Cortex of kidney (tissue), 1 donor: ENCODE measurements around the gene TCF7L2.

ENCODE experiments used
- DNase-seq: peaks from one replicate; lab custom pipeline; 2025; lab: John Stamatoyannopoulos, UW

The TCF7L2 gene

GRCh38 chr10:113148901-113149300 lies 198.9 kb downstream of the TCF7L2 start:
- no peak for DNase-seq

GRCh38 chr10:113149626-113150025 lies 199.6 kb downstream of the TCF7L2 start:
- DNase-seq: no peak

GRCh38 chr10:113151190-113151666 lies 201.2 kb downstream of the TCF7L2 start:
- DNase-seq: no peak

GRCh38 chr10:113153493-113154102 lies 203.6 kb downstream of the TCF7L2 start:
- DNase-seq: no peak

GRCh38 chr10:113157441-113157840 lies 207.4 kb downstream of the TCF7L2 start:
- DNase-seq: no peak

- no peak for DNase-seq
These were observed 208.1 kb downstream of the TCF7L2 start for GRCh38 chr10:113158183-113158582.

GRCh38 chr10:113159563-113159962 lies 209.5 kb downstream of the TCF7L2 start:
- no peak for DNase-seq

GRCh38 chr10:113160641-113161040 lies 210.6 kb downstream of the TCF7L2 start:
- no peak for DNase-seq

GRCh38 chr10:113161066-113161465 lies 211.0 kb downstream of the TCF7L2 start:
- DNase-seq: no peak

GRCh38 chr10:113162960-113163359 lies 212.9 kb downstream of the TCF7L2 start:
- no peak for DNase-seq

GRCh38 chr10:113165673-113166072 lies 215.6 kb downstream of the TCF7L2 start:
- no peak for DNase-seq

GRCh38 chr10:113167702-113168101 lies 217.7 kb downstream of the TCF7L2 start:
- no peak for DNase-seq

GRCh38 chr10:113168584-113168983 lies 218.5 kb downstream of the TCF7L2 start:
- DNase-seq: no peak

GRCh38 chr10:113169111-113169510 lies 219.1 kb downstream of the TCF7L2 start:
- DNase-seq: no peak

- no peak for DNase-seq
These were observed 219.9 kb downstream of the TCF7L2 start for GRCh38 chr10:113169853-113170460.

- no peak for DNase-seq
These were observed 221.6 kb downstream of the TCF7L2 start for GRCh38 chr10:113171662-113172061.

- no peak for DNase-seq
These were observed 225.1 kb downstream of the TCF7L2 start for GRCh38 chr10:113175176-113175575.

- DNase-seq: no peak
These were observed 226.0 kb downstream of the TCF7L2 start for GRCh38 chr10:113175756-113176651.

GRCh38 chr10:113176652-113177155 lies 226.7 kb downstream of the TCF7L2 start:
- DNase-seq: no peak

- no peak for DNase-seq
These were observed 227.3 kb downstream of the TCF7L2 start for GRCh38 chr10:113177156-113177935.

GRCh38 chr10:113177936-113178335 lies 227.9 kb downstream of the TCF7L2 start:
- DNase-seq: no peak

GRCh38 chr10:113178771-113179170 lies 228.7 kb downstream of the TCF7L2 start:
- DNase-seq: no peak
